H1 (cell line): Measurements from ENCODE around the gene PLCB3. TPM values are rescaled to one million over a fixed set of nuclear protein-coding genes. Genes with fewer than 3 reads are reported as not detected.

Experiments
- CTCF ChIA-PET: fragments of 300-600 bp; sonication (Branson Sonifier 250); formaldehyde crosslinking; loops from one replicate; lab custom pipeline; 2021; ENCODE audit not compliant: partially characterized antibody; lab: Charles Lee
- POLR2A ChIA-PET: fragments of 300-600 bp; sonication (Branson Sonifier 250); formaldehyde crosslinking; loops from one replicate; lab custom pipeline; 2021; ENCODE audit warnings: inconsistent platforms; ENCODE audit not compliant: partially characterized antibody; lab: Charles Lee
- DNase-seq, 2 experiments: peaks; one replicate each; pipeline versions ENCODE4 v3.0.0 to v3.0.0-alpha.2; 2010 to 2022; ENCODE audit warnings: low spot score in 2 of 2, low read depth in 1 of 2, mixed read lengths in 1 of 2
- FAIRE-seq: peaks from 2 replicates; lab custom pipeline; 2011; peaks lifted over from hg19 to GRCh38; lab: Jason Lieb, UNC
- H2AFZ ChIP-seq: 2 replicates; pipeline ENCODE4 v1.8.1; 2012; ENCODE audit warnings: low read length, inconsistent platforms
- H2AK5ac ChIP-seq: 2 replicates; pipeline ENCODE4 v1.6.1; 2013; ENCODE audit warnings: low read depth, low read length
- H2BK120ac ChIP-seq: replicated peaks from 2 replicates; pipeline ENCODE3; 2013; ENCODE audit warnings: low read depth, low read length, inconsistent platforms
- H2BK12ac ChIP-seq: 2 replicates; pipeline ENCODE4 v1.6.1; 2013; ENCODE audit warnings: low read depth, low read length
- H2BK15ac ChIP-seq: 2 replicates; pipeline ENCODE4 v1.6.1; 2013; ENCODE audit warnings: low read length
- H2BK20ac ChIP-seq: 2 replicates; pipeline ENCODE4 v1.6.1; 2013; ENCODE audit warnings: low read length
- H2BK5ac ChIP-seq: 2 replicates; pipeline ENCODE4 v1.6.1; 2013; ENCODE audit warnings: low read depth, low read length
- H3K14ac ChIP-seq: 2 replicates; pipeline ENCODE4 v1.6.1; 2013; ENCODE audit warnings: inconsistent platforms; ENCODE audit not compliant: insufficient read length
- H3K18ac ChIP-seq: 2 replicates; pipeline ENCODE4 v1.6.1; 2013; ENCODE audit warnings: low read length; ENCODE audit errors: extremely low read depth
- H3K23ac ChIP-seq: 2 replicates; pipeline ENCODE4 v1.6.1; 2013; ENCODE audit warnings: inconsistent platforms; ENCODE audit not compliant: insufficient read length
- H3K23me2 ChIP-seq: 2 replicates; pipeline ENCODE4 v1.6.1; 2013; ENCODE audit warnings: low read depth, low read length
- H3K27ac ChIP-seq: 2 replicates; pipeline ENCODE4 v1.6.1; 2011; ENCODE audit warnings: low read depth, low read length, inconsistent platforms
- H3K27me3 ChIP-seq, 4 experiments: replicated peaks in 1 of 4; 1 replicate in 1 of 4; 2 replicates in 3 of 4; pipeline versions ENCODE4 v1.6.1 to v1.8.1; 2011 to 2013; ENCODE audit warnings: low read length in 3 of 4, mild to moderate bottlenecking in 3 of 4, inconsistent platforms in 2 of 4, mixed read lengths in 2 of 4, moderate library complexity in 1 of 4; ENCODE audit not compliant: control insufficient read depth in 3 of 4, insufficient read depth in 3 of 4; ENCODE audit errors: extremely low read depth in 1 of 4
- H3K36me3 ChIP-seq, 4 experiments: 2 replicates each; pipeline versions ENCODE4 v1.6.1 to v1.8.1; 2011 to 2013; ENCODE audit warnings: mild to moderate bottlenecking in 4 of 4, low read length in 3 of 4, moderate library complexity in 2 of 4, control low read depth in 1 of 4, inconsistent platforms in 1 of 4; ENCODE audit not compliant: insufficient read depth in 4 of 4, control insufficient read depth in 2 of 4
- H3K4ac ChIP-seq: replicated peaks from 2 replicates; pipeline ENCODE3; 2013; ENCODE audit warnings: low read length, low read depth, mixed read lengths, inconsistent platforms; ENCODE audit not compliant: insufficient read length
- H3K4me1 ChIP-seq, 4 experiments: replicated peaks in 1 of 4; 1 replicate in 1 of 4; 2 replicates in 3 of 4; pipeline versions ENCODE4 v1.6.1 to v1.8.1; 2011 to 2013; ENCODE audit warnings: low read length in 3 of 4, inconsistent platforms in 2 of 4, mixed read lengths in 1 of 4; ENCODE audit not compliant: insufficient read depth in 4 of 4, control insufficient read depth in 3 of 4
- H3K4me2 ChIP-seq, 2 experiments: 2 replicates each; pipeline versions ENCODE4 v1.6.1 to v1.8.1; 2011 to 2013; ENCODE audit warnings: low read depth in 2 of 2, low read length in 2 of 2, control low read depth in 1 of 2, inconsistent platforms in 1 of 2, mild to moderate bottlenecking in 1 of 2; ENCODE audit not compliant: insufficient read depth in 1 of 2
- H3K4me3 ChIP-seq, 4 experiments: fragments of 200-600, 300-600 bp in 1 of 4; sonication (generic), shearing (Covaris generic), sonication (Bioruptor Twin) in 1 of 4; 2 replicates each; pipeline versions ENCODE4 v1.5.1 to v1.8.1; 2011 to 2016; ENCODE audit warnings: low read length in 4 of 4, low read depth in 3 of 4, control low read depth in 2 of 4, inconsistent platforms in 2 of 4, mild to moderate bottlenecking in 2 of 4, mixed read lengths in 1 of 4, moderate library complexity in 1 of 4; ENCODE audit not compliant: insufficient read depth in 2 of 4; ENCODE audit errors: extremely low read depth in 1 of 4
- H3K56ac ChIP-seq: replicated peaks from 2 replicates; pipeline ENCODE3; 2013; ENCODE audit warnings: low read depth, mild to moderate bottlenecking, mixed read lengths, low read length, inconsistent platforms; ENCODE audit not compliant: insufficient read length
- H3K79me1 ChIP-seq: 2 replicates; pipeline ENCODE4 v1.6.1; 2013; ENCODE audit warnings: low read depth, low read length, control low read depth
- H3K79me2 ChIP-seq, 2 experiments: 2 replicates each; pipeline versions ENCODE4 v1.6.1 to v1.8.1; 2012 to 2013; ENCODE audit warnings: low read length in 2 of 2, mild to moderate bottlenecking in 2 of 2, inconsistent platforms in 1 of 2; ENCODE audit not compliant: insufficient read depth in 2 of 2, control insufficient read depth in 1 of 2
- H3K9ac ChIP-seq, 4 experiments: replicated peaks in 1 of 4; 1 replicate in 1 of 4; 2 replicates in 3 of 4; pipeline versions ENCODE4 v1.6.1 to v1.8.1; 2011 to 2013; ENCODE audit warnings: low read depth in 3 of 4, low read length in 3 of 4, control low read depth in 2 of 4, mild to moderate bottlenecking in 2 of 4, moderate library complexity in 2 of 4, inconsistent platforms in 1 of 4; ENCODE audit errors: extremely low read depth in 1 of 4
- H3K9me3 ChIP-seq, 2 experiments: 2 replicates each; pipeline versions ENCODE4 v1.6.1 to v1.8.1; 2012 to 2013; ENCODE audit warnings: mild to moderate bottlenecking in 2 of 2, moderate library complexity in 2 of 2, control low read depth in 1 of 2, inconsistent platforms in 1 of 2, low read depth in 1 of 2, low read length in 1 of 2, mixed read lengths in 1 of 2; ENCODE audit not compliant: insufficient read depth in 2 of 2
- H4K20me1 ChIP-seq, 2 experiments: replicated peaks in 1 of 2; 2 replicates each; pipeline versions ENCODE3 to v1.8.1; 2011 to 2013; ENCODE audit warnings: inconsistent platforms in 2 of 2, low read length in 2 of 2, mild to moderate bottlenecking in 1 of 2; ENCODE audit not compliant: insufficient read depth in 2 of 2, control insufficient read depth in 1 of 2
- H4K5ac ChIP-seq: 2 replicates; pipeline ENCODE4 v1.6.1; 2013; ENCODE audit warnings: low read length, low read depth, mixed read lengths, inconsistent platforms; ENCODE audit not compliant: insufficient read length
- H4K8ac ChIP-seq: 2 replicates; pipeline ENCODE4 v1.8.0; 2013; ENCODE audit warnings: mild to moderate bottlenecking, moderate library complexity, low read length, inconsistent platforms; ENCODE audit not compliant: insufficient read depth; ENCODE audit errors: extremely low read depth
- H4K91ac ChIP-seq: replicated peaks from 2 replicates; pipeline ENCODE3; 2013; ENCODE audit warnings: low read length, mixed read lengths, inconsistent platforms; ENCODE audit not compliant: insufficient read length
- SP2 ChIP-seq: IDR thresholded peaks from 2 replicates; pipeline ENCODE4 v1.6.1; 2012; ENCODE audit warnings: mild to moderate bottlenecking, low read length, inconsistent platforms
- WGBS, 2 experiments: shearing (Covaris generic) in 1 of 2; methylation state at CpG; one replicate each; pipeline versions ENCODE4 v1.1.6 to v1.1.7; 2013 to 2015; ENCODE audit warnings: low lambda C conversion rate in 2 of 2, mixed read lengths in 2 of 2, inconsistent platforms in 1 of 2, low coverage in 1 of 2, missing lambda C conversion rate in 1 of 2; ENCODE audit not compliant: insufficient replicate concordance in 2 of 2, insufficient coverage in 1 of 2, insufficient read length in 1 of 2; ENCODE audit errors: extremely low coverage in 1 of 2, missing lambda C conversion rate in 1 of 2; 5-methylcytosine and 5-hydroxymethylcytosine counted together
- polyA plus RNA-seq, 7 experiments: library from polyadenylated mRNA; depleted of rRNA in 3 of 7; stranded (reverse) in 5 of 7; unstranded in 2 of 7; fragments of >200 nt in 5 of 7; fragments of 200-250 nt in 2 of 7; gene quantifications; 1 replicate in 5 of 7; 2 replicates in 1 of 7; 4 replicates in 1 of 7; pipeline versions ENCODE4 v1.2.1 to v1.2.3, GENCODE V29; 2011 to 2013; ENCODE audit warnings: missing spikeins in 2 of 7, mixed read lengths in 2 of 7
- total RNA-seq: library from RNA; stranded (reverse); fragmentation: NEBNext Ultra II Directional; extraction: Animal tissue kit (Norgen Biotek cat#: 25700); gene quantifications from 2 replicates; pipeline ENCODE4 v1.2.1, GENCODE V29; 2021

The PLCB3 gene
- total and polyA plus RNA-seq, 2 of the 8 experiments (the other 6 are each of a cell fraction or from before 2014, with no cell fraction given): 47.2 to 104 TPM

DNA sequence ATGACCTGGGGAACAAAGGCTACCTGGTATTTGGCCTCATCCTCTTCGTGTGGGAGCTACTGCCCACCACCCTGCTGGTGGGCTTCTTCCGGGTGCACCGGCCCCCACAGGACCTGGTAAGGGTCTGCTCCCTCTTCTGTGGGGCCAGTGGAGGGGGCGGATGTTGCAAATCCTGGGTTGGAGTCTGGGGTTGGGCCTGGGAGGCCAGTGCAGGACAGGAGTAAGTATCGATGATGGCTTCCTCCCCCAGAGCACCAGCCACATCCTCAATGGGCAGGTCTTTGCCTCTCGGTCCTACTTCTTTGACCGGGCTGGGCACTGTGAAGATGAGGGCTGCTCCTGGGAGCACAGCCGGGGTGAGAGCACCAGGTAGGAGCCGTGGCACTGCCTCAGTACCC is 37.0 kb downstream of the PLCB3 start:
- DNase-seq (no peak), FAIRE-seq (no peak)
- Histone ChIP-seq H3K27me3 (peaks cover 33 to 44% (median 42%) of the 10 kb centered on the region in 4 experiments), H2BK12ac (no peak overlapping the region), H2BK5ac (0 out of 2 replicates have a peak overlapping the region, but pooled peaks have one; percentile 44), H2BK20ac (no peak overlapping the region), H4K20me1 (peaks cover 5 to 17% of the 10 kb centered on the region in 2 experiments), H3K14ac (no peak overlapping the region), H3K23me2 (peaks cover 15% of the 10 kb centered on the region; the same call in 1 of the 2 replicates), H3K9me3 (no peaks in the 10 kb centered on the region), H3K9ac (no peak overlapping the region), H3K79me2 (no peaks in the 10 kb centered on the region), H3K4me3 (no peak overlapping the region), H3K36me3 (peaks cover 0 to 9% (median 0%) of the 10 kb centered on the region in 4 experiments; a peak in 1 of 8 replicates), H4K5ac (no peak overlapping the region), H3K4ac (no peak overlapping the region), H4K8ac (no peak overlapping the region), H3K18ac (no peak overlapping the region), H3K23ac (no peak overlapping the region), H2BK120ac (no peak overlapping the region), H3K4me1 (peaks cover 0 to 14% (median 7%) of the 10 kb centered on the region in 4 experiments; a peak in 5 of 7 replicates), H3K56ac (no peak overlapping the region), H3K79me1 (no peaks in the 10 kb centered on the region), H2AFZ (no peak overlapping the region), H2AK5ac (no peak overlapping the region), H4K91ac (no peak overlapping the region), H3K27ac (no peak overlapping the region), H2BK15ac (no peak overlapping the region), H3K4me2 (no peak overlapping the region)
- CTCF ChIA-PET: interaction anchor here (1.5 to 11.4 kb wide), 2 partner anchors 14 to 24 kb away, joined by 4 to 134 read pairs; partner anchors contain the start of genes CATSPERZ and ESRRA
- 87% methylated on average over 9 of the region's 9 CpGs; no CpG with 5 or more reads in 1 of the 2 experiments for WGBS, 2 experiments
- POLR2A ChIA-PET: interaction anchor here (0.9 to 1.2 kb wide), 2 partner anchors 13 to 43 kb away, joined by 3 to 4 read pairs; no protein-coding TSS in a partner anchor
- TF ChIP-seq SP2: no peak
